AG10803 (cell line): Measurements from ENCODE around the gene FRRS1.
A peak's percentile ranks its signal among the peaks of the same experiment; 100 is the strongest.

Experiments used
- DNase-seq: peaks from one replicate; pipeline ENCODE4 v3.0.0; 2010; ENCODE audit warnings: low read depth
- H3K4me3 ChIP-seq: 2 replicates; pipeline ENCODE4 v1.5.1; 2011; ENCODE audit warnings: mild to moderate bottlenecking, low read length, control low read depth
- CTCF ChIP-seq: conservative IDR thresholded peaks from 2 replicates; pipeline ENCODE4 v1.5.1; 2011; ENCODE audit warnings: mild to moderate bottlenecking, low read length, control low read depth, inconsistent platforms

FRRS1 gene

DNA sequence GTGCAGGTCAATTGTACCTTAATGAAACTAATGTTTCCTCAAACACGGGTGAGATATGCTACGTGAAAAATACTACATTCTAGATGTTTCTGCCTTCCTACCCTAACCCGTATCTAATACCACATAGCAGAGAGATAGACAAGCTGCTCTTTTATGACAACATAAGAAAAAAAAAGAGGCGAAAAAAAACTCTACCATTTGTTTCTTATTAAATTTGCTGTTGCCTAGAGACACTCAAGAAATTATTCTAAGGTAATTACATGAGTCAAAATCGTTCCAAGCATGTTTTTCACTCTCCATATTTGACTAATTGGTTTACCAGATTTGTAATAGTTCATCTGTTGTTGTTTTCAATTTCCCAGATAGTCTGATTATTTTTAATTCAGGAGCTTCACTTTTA lies 93.1 kb downstream of the FRRS1 start:
- no peak overlapping the region for H3K4me3 ChIP-seq
- peak; percentile 25 for DNase-seq
- TF ChIP-seq CTCF: no peak

- DNase-seq: no peak
- no peak for TF ChIP-seq CTCF
- H3K4me3 ChIP-seq: no peak overlapping the region
These were observed 93.8 kb downstream of the FRRS1 start for GRCh38 chr1:99672530-99673213.

- H3K4me3 ChIP-seq: no peak overlapping the region
- no peak for TF ChIP-seq CTCF
- no peak for DNase-seq
These were observed 94.4 kb downstream of the FRRS1 start for GRCh38 chr1:99672038-99672437.

GRCh38 chr1:99670583-99670982 lies 95.9 kb downstream of the FRRS1 start:
- TF ChIP-seq CTCF: no peak
- H3K4me3 ChIP-seq: no peak overlapping the region
- DNase-seq: no peak

DNA sequence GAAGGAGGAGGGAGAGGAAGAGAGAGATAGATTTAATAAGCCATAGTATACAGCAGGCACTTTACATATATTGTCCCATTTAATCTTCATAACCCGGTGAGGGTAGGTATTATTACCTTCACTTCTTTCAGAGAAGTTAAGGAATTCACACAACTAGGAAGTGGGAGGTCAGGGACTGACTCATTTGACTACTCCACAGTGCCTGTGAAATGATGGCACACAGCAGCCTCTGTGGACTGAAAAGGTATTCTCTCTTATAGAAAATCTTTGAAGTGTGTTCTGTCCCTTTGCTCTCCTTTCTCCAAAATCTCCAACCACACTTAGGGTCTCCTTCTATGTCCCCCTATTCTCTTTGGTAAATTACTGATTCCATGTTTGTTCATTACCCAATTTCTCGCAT lies 96.6 kb downstream of the FRRS1 start:
- no peak for DNase-seq
- TF ChIP-seq CTCF: no peak

GRCh38 chr1:99669376-99669775 lies 97.1 kb downstream of the FRRS1 start:
- H3K4me3 ChIP-seq: no peak overlapping the region
- no peak for TF ChIP-seq CTCF
- DNase-seq: no peak

More for the DNA sequence above, 96.6 kb downstream of the FRRS1 start:
- H3K4me3 ChIP-seq: no peak overlapping the region

DNA sequence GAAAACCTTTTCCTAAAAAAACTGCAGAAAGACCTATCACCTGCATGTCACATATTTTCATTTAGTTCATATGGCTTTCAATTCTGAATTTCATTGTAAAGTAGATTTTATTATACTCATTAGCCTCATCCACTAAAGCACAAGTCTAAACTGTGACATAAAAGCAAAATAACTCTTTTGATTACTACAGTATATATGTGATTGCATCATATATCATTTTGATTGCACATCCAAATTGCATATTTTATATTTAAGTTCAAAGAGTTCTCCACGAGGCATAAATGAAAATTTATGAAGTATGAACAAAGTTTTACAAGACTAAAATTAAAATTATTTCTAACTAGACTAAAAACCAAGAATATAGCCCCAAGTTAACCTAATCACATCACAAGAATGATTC lies 101.2 kb downstream of the FRRS1 start:
- no peak for DNase-seq
- H3K4me3 ChIP-seq: no peak overlapping the region
- no peak for TF ChIP-seq CTCF
